NCI-H2171 treated with DMSO at 0.1 percent for 48 hours (cell line): ENCODE results near the gene IQGAP3.
"Not testable (repeated sequence)": the region's sequence is repeated elsewhere in the genome, so short reads cannot be mapped to it uniquely, and the experiment has no call there.

Experiments used
- DNase-seq: peaks from one replicate; lab custom pipeline; 2025; lab: John Stamatoyannopoulos, UW

Gene IQGAP3, protein sequence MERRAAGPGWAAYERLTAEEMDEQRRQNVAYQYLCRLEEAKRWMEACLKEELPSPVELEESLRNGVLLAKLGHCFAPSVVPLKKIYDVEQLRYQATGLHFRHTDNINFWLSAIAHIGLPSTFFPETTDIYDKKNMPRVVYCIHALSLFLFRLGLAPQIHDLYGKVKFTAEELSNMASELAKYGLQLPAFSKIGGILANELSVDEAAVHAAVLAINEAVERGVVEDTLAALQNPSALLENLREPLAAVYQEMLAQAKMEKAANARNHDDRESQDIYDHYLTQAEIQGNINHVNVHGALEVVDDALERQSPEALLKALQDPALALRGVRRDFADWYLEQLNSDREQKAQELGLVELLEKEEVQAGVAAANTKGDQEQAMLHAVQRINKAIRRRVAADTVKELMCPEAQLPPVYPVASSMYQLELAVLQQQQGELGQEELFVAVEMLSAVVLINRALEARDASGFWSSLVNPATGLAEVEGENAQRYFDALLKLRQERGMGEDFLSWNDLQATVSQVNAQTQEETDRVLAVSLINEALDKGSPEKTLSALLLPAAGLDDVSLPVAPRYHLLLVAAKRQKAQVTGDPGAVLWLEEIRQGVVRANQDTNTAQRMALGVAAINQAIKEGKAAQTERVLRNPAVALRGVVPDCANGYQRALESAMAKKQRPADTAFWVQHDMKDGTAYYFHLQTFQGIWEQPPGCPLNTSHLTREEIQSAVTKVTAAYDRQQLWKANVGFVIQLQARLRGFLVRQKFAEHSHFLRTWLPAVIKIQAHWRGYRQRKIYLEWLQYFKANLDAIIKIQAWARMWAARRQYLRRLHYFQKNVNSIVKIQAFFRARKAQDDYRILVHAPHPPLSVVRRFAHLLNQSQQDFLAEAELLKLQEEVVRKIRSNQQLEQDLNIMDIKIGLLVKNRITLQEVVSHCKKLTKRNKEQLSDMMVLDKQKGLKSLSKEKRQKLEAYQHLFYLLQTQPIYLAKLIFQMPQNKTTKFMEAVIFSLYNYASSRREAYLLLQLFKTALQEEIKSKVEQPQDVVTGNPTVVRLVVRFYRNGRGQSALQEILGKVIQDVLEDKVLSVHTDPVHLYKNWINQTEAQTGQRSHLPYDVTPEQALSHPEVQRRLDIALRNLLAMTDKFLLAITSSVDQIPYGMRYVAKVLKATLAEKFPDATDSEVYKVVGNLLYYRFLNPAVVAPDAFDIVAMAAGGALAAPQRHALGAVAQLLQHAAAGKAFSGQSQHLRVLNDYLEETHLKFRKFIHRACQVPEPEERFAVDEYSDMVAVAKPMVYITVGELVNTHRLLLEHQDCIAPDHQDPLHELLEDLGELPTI (N-terminal part only)

DNA sequence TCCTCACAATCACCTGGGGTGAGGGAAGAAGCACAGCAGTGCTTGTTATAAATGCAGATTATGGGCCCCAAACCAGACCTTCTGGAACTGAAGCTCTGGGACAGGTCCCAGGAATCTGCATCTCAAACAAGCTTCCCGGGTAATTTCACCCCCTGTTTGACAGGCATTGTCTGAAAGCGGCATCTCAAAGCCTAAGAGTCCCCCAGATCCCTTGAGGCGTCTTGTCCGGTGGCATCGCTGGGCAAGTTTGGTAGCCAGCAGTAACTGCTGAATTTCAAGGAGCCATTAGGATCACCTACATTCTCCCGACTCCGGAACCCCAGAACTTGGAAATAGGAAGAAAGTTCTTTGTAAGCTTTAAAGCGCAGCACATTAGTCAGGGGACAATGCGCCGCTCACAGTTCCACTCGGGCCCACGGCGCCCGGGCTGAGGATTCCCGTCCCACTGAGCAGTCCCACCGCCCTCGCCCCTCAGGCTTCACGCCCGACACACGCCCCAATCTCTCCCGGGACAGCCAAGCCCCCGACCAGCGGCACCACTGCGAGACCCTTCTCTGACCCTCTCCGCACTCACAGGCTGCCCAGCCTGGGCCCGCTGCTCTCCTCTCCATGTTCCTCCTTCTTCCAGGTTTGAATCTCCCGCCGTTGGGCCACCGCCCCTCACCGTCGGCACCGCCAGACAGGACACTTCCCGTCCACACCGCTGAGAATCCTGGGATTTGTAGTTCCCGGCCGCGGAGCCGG is at the start of gene IQGAP3:
Gene IQGAP3 (minus strand): TSS at position 647 of the 744 bp plus-strand sequence. CDS start 36 bp downstream, at position 611.
- DNase-seq: peak; percentile 82

DNA sequence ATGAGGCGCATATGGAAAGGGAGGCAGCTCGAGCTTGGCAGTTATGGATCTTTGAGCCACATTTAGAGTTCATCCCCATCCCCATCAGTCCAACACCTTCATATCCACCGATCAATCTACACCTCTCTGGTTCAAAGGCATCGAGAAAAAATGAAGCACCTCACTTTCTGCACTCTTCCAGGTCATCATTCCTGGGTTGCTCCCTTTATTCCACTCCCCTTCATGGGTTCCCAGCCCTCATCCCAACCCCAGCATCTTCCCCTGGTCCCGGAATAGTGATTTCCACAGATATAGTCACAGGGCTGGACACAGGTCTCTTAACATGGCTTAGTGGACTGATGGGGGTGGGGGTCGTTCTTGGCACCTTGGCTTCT is 47.2 kb upstream of the IQGAP3 start:
- no peak for DNase-seq

DNA sequence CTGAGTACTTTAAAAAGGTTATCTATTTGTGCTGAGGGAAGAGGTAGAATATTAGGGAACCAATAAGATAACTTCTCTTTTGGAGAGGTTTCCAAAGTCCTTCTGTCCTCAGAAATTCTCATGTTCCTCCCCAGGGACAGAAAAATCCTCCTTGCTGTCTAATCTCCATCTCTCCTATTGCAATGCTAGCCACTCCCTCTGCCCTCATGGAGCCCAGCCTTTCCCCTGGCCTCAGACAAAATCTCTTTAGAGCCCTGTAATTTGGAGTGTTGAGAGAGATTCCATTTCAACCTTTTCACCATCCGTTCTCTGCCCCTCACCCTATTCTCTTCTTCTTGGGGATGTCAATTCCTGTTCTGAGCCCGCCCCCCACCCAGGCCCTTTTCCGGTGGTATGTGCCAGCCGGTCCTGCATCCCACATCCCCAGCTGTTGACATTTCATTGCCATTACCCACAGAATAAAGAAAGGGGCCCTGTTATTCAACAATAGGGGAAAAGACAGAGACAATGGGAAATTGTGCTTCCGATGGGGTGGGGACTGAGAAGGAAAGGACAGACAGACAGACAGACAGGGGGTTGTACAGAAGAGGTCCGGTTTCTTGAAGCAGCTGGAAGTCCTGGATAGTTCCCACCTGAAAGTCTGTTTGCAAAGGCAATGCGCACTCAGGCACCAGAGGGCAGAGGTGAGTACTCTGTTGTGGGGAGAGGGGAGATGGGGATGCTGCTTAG is 46.7 kb upstream of the IQGAP3 start, which contains the start of gene HAPLN2:
Gene HAPLN2 (plus strand): TSS at position 563 of the 729 bp plus-strand sequence. CDS start 4,076 bp downstream, outside the sequence.
- peak; percentile 43 for DNase-seq

DNA sequence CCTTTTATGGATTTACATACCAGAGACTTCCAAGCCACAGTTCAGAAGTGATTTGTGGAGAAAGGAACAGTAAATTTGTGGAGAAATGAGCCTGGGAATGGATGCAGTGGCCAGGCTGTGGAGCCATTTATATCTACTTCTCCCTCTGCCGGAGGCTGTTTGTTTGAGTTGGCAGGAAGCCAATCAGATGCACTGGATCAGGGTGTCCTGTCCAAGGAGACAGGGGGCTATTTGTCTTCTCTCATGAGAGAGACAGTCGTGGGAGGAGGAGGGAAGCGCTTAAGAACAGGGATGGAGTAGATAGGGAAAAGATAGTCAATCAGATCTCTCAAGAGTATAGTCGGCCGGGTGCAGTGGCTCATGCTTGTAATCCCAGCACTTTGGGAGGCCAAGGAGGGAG is 44.1 kb upstream of the IQGAP3 start:
- no peak for DNase-seq

DNA sequence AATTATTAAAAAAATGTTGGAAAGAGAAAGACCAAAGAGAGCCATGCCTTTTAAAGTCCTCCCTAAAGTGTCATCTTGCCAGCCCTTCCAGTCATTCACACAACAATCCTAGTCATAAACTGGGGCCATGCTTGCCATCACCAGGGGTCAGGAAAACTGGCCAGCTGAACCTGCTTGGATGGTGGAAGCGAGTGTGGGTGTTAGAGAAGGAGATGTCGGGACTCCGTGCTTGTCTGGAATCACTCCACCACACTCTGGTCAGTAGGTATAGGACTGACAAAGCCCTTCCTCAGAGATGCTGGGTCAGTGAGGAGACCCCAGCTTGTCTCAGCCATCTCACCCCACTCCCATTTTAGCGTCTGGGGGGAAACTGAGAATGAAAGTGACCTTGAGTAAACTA is 43.6 kb upstream of the IQGAP3 start:
- DNase-seq: no peak

DNA sequence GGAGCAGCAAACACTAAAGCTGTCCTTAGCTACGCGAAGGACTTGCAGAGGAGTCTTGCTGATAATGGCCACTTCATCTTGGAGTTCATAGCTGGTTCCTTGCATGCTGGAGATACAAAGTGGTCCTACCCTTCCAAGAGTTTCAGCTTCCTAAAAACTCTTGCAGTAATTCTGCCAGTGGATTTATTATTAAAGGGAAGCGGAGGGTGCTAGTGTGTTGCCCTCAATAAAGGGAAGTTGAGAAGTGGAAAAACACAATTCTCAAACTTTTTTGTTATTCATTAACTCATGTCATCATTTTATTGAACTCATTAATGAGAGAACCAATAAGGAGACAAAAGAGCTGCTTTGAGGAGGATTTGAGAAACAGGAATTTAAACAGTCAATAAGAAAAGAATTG is 40.3 kb upstream of the IQGAP3 start:
- DNase-seq: no peak

DNA sequence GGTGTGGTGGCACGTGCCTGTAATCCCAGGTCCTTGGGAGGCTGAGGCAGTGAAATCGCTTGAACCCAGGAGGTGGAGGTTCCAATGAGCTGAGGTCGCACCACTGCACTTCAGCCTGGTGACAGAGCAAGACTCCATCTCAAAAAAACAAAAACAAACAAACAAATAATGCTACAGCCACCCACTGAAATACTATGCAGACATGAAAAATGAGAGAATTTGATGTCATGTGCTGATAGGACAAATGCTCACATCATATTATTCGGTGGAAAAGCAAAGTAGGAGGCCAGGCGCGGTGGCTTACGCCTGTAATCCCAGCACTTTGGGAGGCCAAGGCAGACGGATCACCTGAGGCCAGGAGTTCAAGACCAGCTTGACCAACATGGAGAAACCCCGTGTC is 37.7 kb upstream of the IQGAP3 start:
- not testable (repeated sequence) for DNase-seq

DNA sequence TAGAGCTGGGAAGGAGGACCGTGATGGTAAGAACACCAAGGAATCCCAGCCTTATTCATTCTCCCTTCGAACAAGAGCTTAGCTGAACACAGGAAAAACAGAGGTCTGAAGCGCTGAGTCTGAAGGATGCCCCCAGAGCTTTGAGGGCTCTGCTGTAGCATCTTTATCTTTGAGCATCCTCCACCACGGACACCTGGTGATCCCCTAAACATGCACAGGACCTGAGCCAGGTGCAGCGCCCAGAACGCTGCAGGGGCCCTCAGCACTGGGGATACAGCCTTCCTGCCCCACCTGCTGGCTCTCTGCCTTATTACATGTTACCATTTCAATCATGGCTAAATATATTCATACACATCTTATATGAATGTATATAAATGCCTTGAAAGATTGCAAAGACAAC is 36.6 kb upstream of the IQGAP3 start:
- DNase-seq: peak; percentile 77

DNA sequence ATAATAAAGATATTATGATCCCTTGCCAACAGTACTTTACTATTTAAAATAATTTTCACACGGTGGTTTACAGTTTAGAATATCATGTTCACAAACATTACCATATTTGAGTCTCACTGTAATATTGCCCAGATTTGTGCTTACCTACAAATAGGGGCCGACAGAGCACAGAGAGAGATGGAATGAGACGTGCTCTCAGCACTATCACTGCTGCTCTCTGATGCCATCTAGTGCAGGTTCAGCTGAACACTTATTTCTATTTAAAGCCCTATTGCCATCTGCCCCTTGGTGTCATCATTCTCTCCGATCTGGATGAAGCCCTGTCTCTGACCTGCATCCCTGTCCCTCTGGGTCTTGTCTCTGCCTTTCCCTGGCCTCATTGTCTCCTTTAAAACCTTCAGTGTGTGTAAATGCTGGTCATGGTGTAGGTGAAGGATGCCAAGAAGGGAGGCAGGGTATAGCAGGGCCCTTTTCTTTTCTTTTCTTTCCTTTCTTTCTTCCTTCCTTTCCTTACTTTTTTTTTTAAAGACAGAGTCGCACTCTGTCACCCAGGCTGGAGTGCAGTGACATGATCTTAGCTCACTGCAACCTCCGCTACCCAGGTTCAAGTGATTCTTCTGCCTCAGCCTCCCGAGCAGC is 35.8 kb upstream of the IQGAP3 start:
- peak; percentile 91 for DNase-seq

DNA sequence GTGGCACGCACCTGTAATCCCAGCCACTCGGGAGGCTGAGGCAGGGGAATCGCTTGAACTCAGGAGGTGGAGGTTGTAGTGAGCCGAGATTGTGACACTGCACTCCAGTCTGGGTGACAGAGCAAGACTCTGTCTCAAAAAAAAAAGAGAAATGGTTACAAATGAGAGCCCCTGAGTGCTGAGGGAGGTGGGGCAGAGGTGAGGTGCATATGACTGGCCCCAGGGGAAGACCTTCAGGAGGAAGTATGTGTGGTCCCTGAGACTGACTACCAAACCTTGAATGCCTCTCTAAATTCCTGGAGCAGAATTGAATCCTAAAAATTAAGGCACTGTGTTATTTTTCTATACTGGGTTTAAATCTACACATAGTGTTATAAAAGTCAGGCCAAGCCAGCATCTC is 35.0 kb upstream of the IQGAP3 start:
- DNase-seq: not testable (repeated sequence)

DNA sequence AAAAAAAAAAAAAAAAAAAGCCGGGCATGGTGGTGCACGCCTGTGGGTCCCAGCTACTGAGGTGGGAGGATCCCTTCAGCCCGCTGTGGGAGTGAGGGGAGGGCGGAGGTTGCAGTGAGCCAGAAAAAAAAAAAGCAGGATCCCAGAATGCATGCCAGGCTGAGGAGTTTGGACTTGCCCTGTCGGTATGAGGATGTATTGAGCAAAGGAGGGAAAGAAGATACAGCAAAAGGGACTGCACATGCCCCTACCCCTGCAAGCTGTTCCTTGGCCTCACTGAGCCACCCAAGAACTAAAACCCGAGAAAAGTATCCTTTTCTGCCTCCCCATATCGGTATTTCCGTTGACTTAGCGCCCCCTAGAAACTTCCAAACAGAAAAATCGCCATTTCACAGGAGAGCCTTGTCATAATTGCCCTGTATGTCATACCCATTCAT is 30.2 kb upstream of the IQGAP3 start:
- DNase-seq: peak; percentile 71

DNA sequence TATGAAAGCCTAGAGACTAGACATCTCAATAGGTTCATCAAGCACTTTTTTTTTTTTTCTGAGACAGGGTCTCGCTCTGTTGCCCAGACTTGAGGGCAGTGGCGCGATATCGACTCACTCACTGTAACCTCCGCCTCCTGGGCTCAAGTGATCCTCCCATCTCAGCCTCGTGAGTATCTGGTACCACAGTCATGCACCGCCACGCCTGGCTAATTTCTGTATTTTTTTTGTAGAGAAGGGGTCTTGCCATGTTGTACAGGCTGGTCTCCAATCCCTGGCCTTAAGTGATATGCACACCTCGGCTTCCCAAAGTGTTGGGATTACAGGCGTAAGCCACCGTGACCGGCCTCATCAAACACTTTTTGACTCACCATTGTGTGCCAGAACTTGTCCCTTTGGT is 29.5 kb upstream of the IQGAP3 start:
- DNase-seq: no peak

DNA sequence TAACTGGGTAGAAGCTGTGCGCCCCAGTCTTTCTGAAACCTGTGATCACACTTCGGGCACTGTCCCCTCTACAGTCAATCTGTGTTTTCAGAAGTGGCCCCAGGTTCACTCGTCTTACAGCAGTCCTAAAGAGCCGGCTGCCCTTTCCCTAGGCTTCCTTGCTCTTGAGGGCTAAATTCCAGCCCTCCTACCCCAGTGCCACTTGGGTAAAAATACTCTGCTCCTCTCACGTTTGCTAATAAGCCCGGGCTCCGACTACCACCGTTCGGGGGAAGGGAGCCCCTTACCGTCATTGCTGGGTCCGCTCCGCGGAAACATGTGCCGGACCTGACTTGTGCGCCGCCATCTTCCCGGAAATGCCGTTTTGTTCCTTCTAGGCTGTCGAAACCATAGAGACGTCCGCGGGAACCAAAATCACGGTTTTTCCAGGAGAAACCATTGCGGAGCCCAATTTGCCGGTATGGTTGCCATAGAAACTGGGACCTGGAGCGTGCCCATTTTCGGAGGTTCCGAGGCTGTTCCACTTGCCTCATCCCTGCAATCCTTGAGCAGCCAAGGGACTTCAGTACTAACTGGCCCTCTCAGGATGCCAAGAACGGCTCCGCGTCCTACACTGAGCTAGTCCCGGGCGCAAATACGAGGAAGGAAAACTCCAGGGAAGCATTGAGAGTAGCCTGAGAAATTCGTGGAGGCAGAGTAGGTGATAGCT is 28.9 kb upstream of the IQGAP3 start, which contains the start of gene GPATCH4:
Gene GPATCH4 (minus strand): TSS at position 358 of the 709 bp plus-strand sequence.
- DNase-seq: peak; percentile 92

DNA sequence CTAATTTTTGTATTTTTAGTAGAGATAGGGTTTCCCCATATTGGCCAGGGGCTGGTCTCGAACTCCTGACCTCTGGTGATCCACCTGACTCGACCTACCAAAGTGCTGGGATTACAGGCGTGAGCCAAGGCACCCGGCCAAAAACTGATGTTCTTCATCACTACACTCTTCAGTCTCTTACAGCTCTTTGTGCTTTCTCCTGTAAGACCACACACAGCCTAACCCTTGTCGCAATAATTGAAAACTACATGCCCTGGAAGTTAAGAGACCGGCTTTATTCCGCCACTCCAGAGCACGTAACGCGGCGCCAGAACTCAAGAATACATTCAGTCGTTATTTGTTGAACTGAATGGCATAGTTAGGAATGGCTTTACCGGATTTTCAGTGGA is 28.4 kb upstream of the IQGAP3 start:
- no peak for DNase-seq

DNA sequence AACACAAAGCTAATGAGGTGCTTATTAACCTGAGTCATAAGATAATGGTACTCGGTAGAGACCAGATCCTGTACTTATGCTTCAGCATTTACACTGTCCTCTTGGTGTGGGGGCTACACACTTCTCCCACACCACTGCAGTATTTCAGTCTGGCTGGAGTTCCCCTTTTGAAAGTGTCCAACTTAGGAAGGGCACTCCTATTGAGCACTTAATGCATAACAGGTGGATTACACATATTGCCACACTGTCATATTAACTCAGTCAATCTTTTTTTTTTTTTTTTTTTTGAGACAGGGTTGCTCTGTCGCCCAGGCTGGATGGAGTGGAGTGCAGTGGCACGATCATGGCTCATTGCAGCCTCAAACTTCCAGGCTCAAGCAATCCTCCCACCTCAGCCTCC is 27.4 kb upstream of the IQGAP3 start:
- DNase-seq: peak; percentile 14

DNA sequence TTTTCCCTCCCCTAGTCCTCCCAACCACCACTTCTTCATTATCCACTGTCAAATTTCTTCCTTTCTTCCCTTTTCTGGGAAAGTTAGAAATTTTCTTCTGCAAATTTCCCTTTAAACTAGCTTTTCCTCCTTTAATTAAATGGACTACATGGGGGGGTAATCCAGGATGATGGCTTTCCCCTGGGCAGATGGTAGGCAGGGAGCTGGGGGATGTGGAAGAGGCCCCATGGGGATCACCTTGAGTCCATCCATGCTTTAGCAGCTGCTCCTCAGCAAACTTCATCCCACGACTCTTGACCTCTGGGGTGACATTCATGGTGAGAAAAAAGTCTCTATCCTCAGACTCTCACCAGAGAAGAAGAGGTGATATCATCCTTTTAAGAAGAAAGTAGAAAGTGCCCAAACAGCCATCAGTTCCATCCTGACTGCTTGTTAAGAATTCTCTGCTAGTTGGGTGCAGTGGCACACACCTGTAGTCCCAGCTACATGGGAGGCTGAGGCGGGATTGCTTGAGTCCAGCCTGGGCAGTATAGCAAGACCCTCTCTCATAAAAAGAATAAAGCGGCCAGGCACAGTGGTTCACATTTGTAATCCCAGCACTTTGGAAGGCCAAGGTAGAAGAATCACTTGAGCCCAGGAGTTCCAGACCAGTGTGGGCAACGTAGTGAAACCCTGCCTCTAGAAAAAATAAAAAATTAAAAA is 26.5 kb upstream of the IQGAP3 start:
- DNase-seq: no peak

DNA sequence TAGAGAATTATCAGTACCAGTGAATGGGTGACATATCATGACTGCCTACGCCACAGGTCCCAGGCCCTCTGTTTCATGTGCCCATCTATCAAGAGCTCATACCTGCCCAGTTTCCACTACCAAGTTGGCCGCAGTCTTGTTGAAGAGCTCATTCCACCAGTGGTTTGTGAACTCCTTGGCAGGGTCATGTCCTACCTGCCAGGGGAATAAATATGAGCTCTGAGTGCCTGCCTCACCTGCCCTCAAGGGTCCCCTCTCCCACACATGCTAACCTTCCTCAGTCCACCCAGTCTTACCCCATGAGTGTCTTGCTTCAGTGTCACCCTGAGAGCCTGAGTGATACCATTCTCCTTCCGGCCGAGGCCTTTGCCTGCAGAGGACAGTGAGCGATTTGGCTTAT is 25.8 kb upstream of the IQGAP3 start:
- DNase-seq: no peak

DNA sequence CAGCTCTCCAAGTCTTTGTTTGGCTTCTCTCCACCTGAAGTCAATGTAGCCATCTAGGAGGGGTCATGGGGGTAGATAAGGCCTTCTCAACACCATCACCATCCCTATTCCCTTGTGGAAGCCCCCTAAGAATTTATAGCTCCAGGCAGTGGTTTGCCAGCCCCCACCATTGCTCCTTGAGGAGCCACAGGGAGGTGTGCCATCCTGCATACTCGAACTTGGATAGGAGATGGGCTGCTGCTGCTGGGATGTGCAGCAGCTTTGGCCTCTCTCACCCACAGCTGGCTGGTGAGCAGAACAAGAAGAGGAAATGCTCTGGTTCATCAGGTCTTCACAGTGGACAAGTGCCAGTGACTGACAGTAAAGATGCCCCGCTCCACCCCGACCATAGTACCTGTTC is 24.1 kb upstream of the IQGAP3 start:
- DNase-seq: no peak

DNA sequence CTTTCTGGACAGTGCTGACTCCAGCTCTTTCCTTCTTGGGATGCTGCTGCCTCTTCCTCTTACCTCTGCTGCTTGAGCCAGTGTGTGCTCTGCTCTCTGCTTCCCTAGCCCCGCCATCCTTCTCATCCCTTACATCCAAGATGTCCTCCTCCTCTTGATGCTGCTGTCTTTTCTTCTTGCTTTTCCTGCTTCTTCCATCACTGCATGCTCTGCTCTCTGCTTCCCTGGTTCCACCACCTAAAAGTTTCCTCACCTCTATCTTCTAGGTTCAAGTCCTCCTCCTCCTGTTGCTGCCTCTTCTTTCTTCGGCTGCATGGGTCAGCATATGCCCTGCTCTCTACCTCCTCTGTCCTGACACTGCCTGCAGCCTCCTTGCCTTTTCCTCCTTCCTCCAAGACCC is 22.7 kb upstream of the IQGAP3 start:
- DNase-seq: no peak
